WTC11 (cell line): ENCODE data around the gene TP53AIP1.

Experiments
- ATF6 ChIP-seq: sonication (generic); formaldehyde crosslinking; IDR thresholded peaks from 2 replicates; pipeline ENCODE4 v1.8.1; 2023; ENCODE audit warnings: mild to moderate bottlenecking, missing genetic modification reagents
- CREM ChIP-seq: sonication (generic); formaldehyde crosslinking; IDR thresholded peaks from 2 replicates; pipeline ENCODE4 v1.8.1; 2022; ENCODE audit warnings: mild to moderate bottlenecking, missing genetic modification reagents, moderate library complexity
- CTCF ChIP-seq: fragments of 200-600 bp; IDR thresholded peaks from 2 replicates; pipeline ENCODE4 v1.8.0; 2022; ENCODE audit warnings: antibody characterized with exemption
- E2F1 ChIP-seq: sonication (generic); formaldehyde crosslinking; IDR thresholded peaks from 2 replicates; pipeline ENCODE4 v1.8.0; 2022; ENCODE audit warnings: mild to moderate bottlenecking, missing genetic modification reagents
- ETV6 ChIP-seq: sonication (generic); formaldehyde crosslinking; IDR thresholded peaks from 2 replicates; pipeline ENCODE4 v1.8.1; 2022; ENCODE audit warnings: mild to moderate bottlenecking, missing genetic modification reagents
- JUN ChIP-seq: sonication (generic); formaldehyde crosslinking; IDR thresholded peaks from 2 replicates; pipeline ENCODE4 v1.8.0; 2023; ENCODE audit warnings: mild to moderate bottlenecking, missing genetic modification reagents
- MAX ChIP-seq: sonication (generic); formaldehyde crosslinking; IDR thresholded peaks from 2 replicates; pipeline ENCODE4 v1.8.0; 2022; ENCODE audit warnings: mild to moderate bottlenecking, missing genetic modification reagents
- NFYB ChIP-seq: sonication (generic); formaldehyde crosslinking; conservative IDR thresholded peaks from 2 replicates; pipeline ENCODE4 v1.8.0; 2022; ENCODE audit warnings: low read depth, missing genetic modification reagents
- TP53 ChIP-seq: sonication (generic); formaldehyde crosslinking; IDR thresholded peaks from 2 replicates; pipeline ENCODE4 v1.8.1; 2023; ENCODE audit warnings: mild to moderate bottlenecking, missing genetic modification reagents
- USF2 ChIP-seq: sonication (generic); formaldehyde crosslinking; IDR thresholded peaks from 2 replicates; pipeline ENCODE4 v1.8.1; 2023; ENCODE audit warnings: mild to moderate bottlenecking, missing genetic modification reagents, moderate library complexity
- ZNF121 ChIP-seq: sonication (generic); formaldehyde crosslinking; IDR thresholded peaks from 2 replicates; pipeline ENCODE4 v1.8.0; 2023; ENCODE audit warnings: missing genetic modification reagents
- ZNF317 ChIP-seq: sonication (generic); formaldehyde crosslinking; IDR thresholded peaks from 2 replicates; pipeline ENCODE4 v1.8.1; 2023; ENCODE audit warnings: low read depth, mild to moderate bottlenecking, moderate library complexity, missing genetic modification reagents, borderline replicate concordance
- TF ChIP-seq, protein P1 (sequence below): sonication (generic); formaldehyde crosslinking; IDR thresholded peaks from 2 replicates; pipeline ENCODE4 v1.8.0; 2022; ENCODE audit warnings: missing genetic modification reagents

DNA sequence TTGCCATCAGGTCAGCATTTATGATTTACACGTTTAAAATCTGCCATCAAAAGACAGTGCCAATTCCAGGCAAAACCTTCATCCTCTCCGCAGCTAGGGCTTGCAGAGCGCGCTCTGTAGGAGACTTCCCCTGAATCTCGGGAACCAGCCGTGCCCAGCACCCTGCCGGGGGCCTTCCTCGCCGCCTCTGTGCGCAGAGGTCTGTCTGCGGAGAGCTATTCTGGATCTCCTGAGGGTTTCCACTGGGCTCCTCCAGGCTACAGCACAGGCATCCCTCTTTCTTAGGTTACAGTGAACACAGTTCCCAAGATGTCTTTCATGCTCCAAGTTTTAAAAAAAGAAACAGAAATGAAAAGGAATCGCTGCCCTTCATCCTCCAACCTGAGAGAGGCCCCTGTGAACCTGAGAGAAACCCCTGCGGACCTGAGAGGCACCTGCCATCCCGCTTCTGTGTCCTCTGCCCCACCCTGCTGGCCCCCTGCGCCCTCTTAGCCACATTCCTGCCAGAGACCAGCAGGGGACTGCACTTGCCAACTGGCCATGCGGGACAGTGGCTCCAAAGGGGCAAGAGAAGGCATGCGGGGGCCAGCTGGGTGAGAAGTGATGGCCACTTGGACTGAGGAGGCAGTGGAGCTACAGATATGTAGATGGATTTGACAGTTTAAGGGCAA, 16.1 kb downstream of the TP53AIP1 start:
- TF ChIP-seq NFYB (CRISPR knock-in tag) (no peak), TP53 (CRISPR knock-in tag) (no peak), CREM (CRISPR knock-in tag) (no peak), CTCF (no peak), E2F1 (CRISPR knock-in tag) (no peak), MAX (no peak), USF2 (CRISPR knock-in tag) (no peak), JUN (CRISPR knock-in tag) (no peak), ATF6 (CRISPR knock-in tag) (no peak), ZNF317 (CRISPR knock-in tag) (no peak), ETV6 (CRISPR knock-in tag) (no peak), ZNF121 (CRISPR knock-in tag) (no peak)
- TF ChIP-seq, protein P1, sequence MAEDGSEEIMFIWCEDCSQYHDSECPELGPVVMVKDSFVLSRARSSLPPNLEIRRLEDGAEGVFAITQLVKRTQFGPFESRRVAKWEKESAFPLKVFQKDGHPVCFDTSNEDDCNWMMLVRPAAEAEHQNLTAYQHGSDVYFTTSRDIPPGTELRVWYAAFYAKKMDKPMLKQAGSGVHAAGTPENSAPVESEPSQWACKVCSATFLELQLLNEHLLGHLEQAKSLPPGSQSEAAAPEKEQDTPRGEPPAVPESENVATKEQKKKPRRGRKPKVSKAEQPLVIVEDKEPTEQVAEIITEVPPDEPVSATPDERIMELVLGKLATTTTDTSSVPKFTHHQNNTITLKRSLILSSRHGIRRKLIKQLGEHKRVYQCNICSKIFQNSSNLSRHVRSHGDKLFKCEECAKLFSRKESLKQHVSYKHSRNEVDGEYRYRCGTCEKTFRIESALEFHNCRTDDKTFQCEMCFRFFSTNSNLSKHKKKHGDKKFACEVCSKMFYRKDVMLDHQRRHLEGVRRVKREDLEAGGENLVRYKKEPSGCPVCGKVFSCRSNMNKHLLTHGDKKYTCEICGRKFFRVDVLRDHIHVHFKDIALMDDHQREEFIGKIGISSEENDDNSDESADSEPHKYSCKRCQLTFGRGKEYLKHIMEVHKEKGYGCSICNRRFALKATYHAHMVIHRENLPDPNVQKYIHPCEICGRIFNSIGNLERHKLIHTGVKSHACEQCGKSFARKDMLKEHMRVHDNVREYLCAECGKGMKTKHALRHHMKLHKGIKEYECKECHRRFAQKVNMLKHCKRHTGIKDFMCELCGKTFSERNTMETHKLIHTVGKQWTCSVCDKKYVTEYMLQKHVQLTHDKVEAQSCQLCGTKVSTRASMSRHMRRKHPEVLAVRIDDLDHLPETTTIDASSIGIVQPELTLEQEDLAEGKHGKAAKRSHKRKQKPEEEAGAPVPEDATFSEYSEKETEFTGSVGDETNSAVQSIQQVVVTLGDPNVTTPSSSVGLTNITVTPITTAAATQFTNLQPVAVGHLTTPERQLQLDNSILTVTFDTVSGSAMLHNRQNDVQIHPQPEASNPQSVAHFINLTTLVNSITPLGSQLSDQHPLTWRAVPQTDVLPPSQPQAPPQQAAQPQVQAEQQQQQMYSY: no peak
